HFFc6 (cell line): ENCODE data around the gene EPHB1. TPM values are rescaled to one million over a fixed set of nuclear protein-coding genes. Genes with fewer than 3 reads are reported as not detected.

ENCODE experiments used
- DNase-seq: peaks from one replicate; pipeline ENCODE4 v3.0.0-alpha.2; 2018
- H3K27ac Mint-ChIP-seq: 2 replicates; pipeline ENCODE4 v1.8.0; 2020; ENCODE audit warnings: mild to moderate bottlenecking, mixed read lengths
- H3K27me3 Mint-ChIP-seq: 2 replicates; pipeline ENCODE4 v1.8.0; 2021; ENCODE audit warnings: mild to moderate bottlenecking, moderate library complexity, mixed read lengths; ENCODE audit not compliant: insufficient read depth
- H3K36me3 Mint-ChIP-seq: 2 replicates; pipeline ENCODE4 v1.8.0; 2021; ENCODE audit warnings: low read depth, mixed read lengths
- H3K4me1 Mint-ChIP-seq: 2 replicates; pipeline ENCODE4 v1.8.0; 2020; ENCODE audit warnings: low read depth, mixed read lengths
- H3K4me3 Mint-ChIP-seq: 2 replicates; pipeline ENCODE4 v1.8.0; 2020; ENCODE audit warnings: mild to moderate bottlenecking, moderate library complexity, mixed read lengths
- H3K9me3 Mint-ChIP-seq: 2 replicates; pipeline ENCODE4 v1.8.0; 2020; ENCODE audit warnings: mild to moderate bottlenecking, mixed read lengths
- total RNA-seq, 6 experiments: library from RNA; stranded (reverse); fragmentation: NEBNext Ultra II Directional; extraction: Animal tissue kit (Norgen Biotek cat#: 25700); gene quantifications; 2 replicates in 1 of 6; 3 replicates in 5 of 6; pipeline ENCODE4 v1.2.3, GENCODE V29; 2021
- TF ChIP-seq, protein P1 (sequence below): fragments of 200-600 bp; sonication (generic); IDR thresholded peaks from 2 replicates; pipeline ENCODE4 v1.5.0; 2021; ENCODE audit warnings: antibody characterized with exemption, mild to moderate bottlenecking

EPHB1 gene
- total RNA-seq, 6 experiments from 2014 or later: 0.88 to 2.6 (median 1.0) TPM

DNA sequence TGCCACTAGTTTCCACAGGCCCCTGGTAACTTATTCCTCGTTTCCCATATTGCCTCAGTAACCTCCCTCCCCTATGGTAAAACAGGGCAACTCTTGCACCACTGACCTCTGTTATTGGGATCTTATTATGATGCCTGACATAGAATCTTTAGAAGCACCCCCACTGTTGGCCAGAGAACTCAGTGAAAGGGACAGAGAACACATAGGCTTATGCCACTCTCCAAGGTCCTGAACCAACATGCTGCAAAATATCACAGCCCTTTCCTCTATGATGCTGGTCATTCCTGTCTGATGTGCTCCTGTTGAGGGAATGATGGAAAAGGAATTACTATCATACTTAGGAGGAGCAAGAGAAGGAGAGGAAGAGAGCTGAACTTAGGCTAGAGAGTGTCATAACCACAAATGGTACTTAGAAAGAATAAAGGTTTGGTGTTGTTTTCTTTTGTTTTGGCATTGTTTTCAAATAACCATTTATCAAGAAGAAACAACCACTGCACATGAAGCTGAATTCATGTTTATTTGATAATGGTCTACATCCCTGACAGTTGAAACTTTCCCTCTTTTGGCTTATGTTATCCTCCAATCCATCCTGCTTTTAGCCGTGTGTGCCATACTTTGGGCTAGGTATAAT lies 330.2 kb downstream of the EPHB1 start:
- DNase-seq: no peak
- Mint-ChIP-seq H3K4me3 (no peak overlapping the region), H3K27ac (no peak overlapping the region), H3K27me3 (peaks cover 3% of the 10 kb centered on the region; the same call in 1 of the 2 replicates), H3K36me3 (no peaks in the 10 kb centered on the region), H3K4me1 (no peaks in the 10 kb centered on the region), H3K9me3 (peaks cover 21% of the 10 kb centered on the region)
- TF ChIP-seq, protein P1, sequence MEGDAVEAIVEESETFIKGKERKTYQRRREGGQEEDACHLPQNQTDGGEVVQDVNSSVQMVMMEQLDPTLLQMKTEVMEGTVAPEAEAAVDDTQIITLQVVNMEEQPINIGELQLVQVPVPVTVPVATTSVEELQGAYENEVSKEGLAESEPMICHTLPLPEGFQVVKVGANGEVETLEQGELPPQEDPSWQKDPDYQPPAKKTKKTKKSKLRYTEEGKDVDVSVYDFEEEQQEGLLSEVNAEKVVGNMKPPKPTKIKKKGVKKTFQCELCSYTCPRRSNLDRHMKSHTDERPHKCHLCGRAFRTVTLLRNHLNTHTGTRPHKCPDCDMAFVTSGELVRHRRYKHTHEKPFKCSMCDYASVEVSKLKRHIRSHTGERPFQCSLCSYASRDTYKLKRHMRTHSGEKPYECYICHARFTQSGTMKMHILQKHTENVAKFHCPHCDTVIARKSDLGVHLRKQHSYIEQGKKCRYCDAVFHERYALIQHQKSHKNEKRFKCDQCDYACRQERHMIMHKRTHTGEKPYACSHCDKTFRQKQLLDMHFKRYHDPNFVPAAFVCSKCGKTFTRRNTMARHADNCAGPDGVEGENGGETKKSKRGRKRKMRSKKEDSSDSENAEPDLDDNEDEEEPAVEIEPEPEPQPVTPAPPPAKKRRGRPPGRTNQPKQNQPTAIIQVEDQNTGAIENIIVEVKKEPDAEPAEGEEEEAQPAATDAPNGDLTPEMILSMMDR: no peak

DNA sequence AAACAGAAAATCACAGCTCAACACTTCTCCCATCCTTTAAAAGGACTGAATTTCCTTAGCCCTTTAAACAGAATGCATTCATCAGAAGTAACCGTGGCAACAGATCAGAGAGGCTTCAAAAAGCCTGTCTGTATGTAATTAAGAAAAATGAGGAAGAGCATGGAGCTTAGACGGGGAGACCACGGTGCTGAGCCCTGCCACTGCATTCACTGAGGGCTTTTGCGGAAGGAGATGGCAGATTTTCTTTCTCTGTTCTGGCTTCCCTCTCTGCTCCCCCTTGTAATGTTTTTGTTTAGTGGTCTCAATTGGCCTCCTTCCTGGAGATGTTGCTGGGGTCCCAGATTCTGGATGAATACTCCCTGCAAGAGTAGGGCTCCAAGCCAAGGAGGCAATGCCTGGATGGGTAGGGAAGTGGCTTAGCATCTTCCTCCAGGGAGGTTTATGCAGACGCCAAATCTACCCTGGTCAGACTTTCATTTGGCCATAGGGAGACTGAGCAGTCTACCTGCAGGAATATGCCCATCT lies 332.9 kb downstream of the EPHB1 start:
- H3K36me3 Mint-ChIP-seq: no peaks in the 10 kb centered on the region

DNA sequence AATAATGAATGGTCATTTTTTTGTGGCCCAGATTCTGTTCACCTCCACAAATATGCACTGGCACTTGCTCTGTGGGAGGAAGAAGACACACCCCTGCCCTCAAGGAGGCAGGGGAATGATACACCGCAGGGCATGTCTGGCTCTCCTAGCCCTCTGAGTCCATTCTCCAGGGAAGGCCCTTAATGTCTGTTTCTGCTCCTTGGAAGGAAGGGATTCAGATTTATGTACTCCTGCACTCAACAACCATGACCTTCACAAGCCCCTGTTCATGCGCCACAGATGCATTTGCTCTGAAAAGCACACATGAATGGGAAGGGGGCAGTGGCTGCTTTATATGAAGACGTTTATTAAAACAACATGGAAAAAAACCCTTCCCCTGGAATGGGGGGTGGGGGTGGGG lies 333.8 kb downstream of the EPHB1 start:
- TF ChIP-seq, protein P1: no peak
- Mint-ChIP-seq H3K4me1 (no peaks in the 10 kb centered on the region), H3K4me3 (no peak overlapping the region), H3K9me3 (peaks cover 20% of the 10 kb centered on the region), H3K36me3 (no peaks in the 10 kb centered on the region), H3K27ac (no peak overlapping the region), H3K27me3 (peaks cover 2% of the 10 kb centered on the region; the same call in 1 of the 2 replicates)
- no peak for DNase-seq

More for the DNA sequence above, 332.9 kb downstream of the EPHB1 start:
- Mint-ChIP-seq H3K27me3 (peaks cover 3% of the 10 kb centered on the region; the same call in 1 of the 2 replicates), H3K27ac (no peak overlapping the region), H3K4me1 (no peaks in the 10 kb centered on the region), H3K9me3 (peaks cover 23% of the 10 kb centered on the region), H3K4me3 (no peak overlapping the region)
- TF ChIP-seq, protein P1: no peak
- no peak for DNase-seq

DNA sequence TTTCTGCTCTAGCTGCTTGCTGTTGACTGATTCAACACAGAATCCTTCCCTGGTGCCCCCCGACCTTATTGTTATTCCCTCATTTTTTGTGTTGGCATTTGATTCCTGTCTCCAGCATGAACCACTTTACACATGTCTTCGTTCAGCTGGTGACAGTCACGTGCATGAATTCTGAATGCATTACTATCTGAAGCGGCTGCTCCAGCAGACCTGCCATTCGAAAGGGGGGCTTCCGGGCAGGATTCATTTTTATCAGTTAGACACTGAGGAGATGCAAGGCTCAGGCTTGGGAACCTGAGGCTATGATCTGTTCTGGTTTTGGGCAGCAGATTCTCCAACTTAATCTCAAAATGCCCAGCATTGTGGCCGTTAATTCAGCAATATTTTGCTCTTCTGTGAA lies 336.2 kb downstream of the EPHB1 start:
- H3K4me1 Mint-ChIP-seq: no peaks in the 10 kb centered on the region
- no peak overlapping the region for H3K4me3 Mint-ChIP-seq

DNA sequence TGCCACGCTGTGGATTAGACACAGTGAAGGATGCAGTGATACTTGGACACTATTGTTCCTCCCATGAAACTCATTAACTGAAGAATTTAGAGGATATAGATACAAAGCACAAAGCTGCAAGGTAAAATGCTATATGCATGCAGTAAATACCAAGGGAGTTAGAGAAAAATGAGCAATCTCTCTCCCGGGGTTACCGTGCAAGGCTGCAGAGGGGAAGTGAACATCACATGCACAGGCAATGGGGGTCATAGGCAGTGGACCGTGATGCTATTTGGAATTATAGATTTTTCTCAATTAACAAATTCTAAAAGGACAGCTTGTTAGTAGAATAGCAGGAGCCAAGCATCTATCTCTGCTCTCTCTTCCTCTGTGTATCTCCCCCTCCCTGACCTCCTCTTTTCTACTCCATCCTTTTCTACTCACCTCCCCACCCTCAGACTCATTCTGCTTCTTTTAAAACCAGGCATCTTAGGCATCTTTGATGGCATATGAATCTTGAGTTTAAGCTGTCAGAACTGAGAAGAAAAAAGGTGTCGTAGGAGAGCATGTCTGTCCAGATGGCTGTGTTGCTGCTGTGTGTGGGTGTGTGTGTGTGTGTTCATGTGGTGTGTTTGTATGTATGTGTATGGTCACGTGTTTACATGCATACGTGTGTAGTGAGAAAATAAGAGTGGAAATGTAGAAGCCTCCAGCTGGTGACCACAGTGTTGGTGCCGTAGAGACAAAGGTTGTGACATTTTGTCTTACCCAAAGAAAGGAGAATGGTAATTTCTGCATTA lies 339.0 kb downstream of the EPHB1 start:
- TF ChIP-seq, protein P1: no peak
- H3K27ac Mint-ChIP-seq: no peak overlapping the region
- H3K36me3 Mint-ChIP-seq: no peaks in the 10 kb centered on the region
- no peaks in the 10 kb centered on the region for H3K4me1 Mint-ChIP-seq
- peaks cover 2% of the 10 kb centered on the region; the same call in 1 of the 2 replicates for H3K27me3 Mint-ChIP-seq
- DNase-seq: no peak
- no peak overlapping the region for H3K4me3 Mint-ChIP-seq
- peaks cover 9% of the 10 kb centered on the region; the same call in 1 of the 2 replicates for H3K9me3 Mint-ChIP-seq

More for the DNA sequence above, 336.2 kb downstream of the EPHB1 start:
- peaks cover 15% of the 10 kb centered on the region; the same call in 1 of the 2 replicates for H3K9me3 Mint-ChIP-seq
- no peaks in the 10 kb centered on the region for H3K36me3 Mint-ChIP-seq
- TF ChIP-seq, protein P1: no peak
- H3K27ac Mint-ChIP-seq: no peak overlapping the region
- H3K27me3 Mint-ChIP-seq: no peaks in the 10 kb centered on the region; the same call in 1 of the 2 replicates
- DNase-seq: no peak
